GM21528 (cell line): Measurements from ENCODE around the gene PRAMEF1.
"Not testable (repeated sequence)": the region's sequence is repeated elsewhere in the genome, so short reads cannot be mapped to it uniquely, and the experiment has no call there.

Experiments used
- ATAC-seq: cut with Tn5 transposase; IDR thresholded peaks from one replicate; pipeline ENCODE4 v1.9.1; 2021; ENCODE audit warnings: mild to moderate bottlenecking, moderate library complexity; ENCODE audit not compliant: unreplicated experiment, low FRiP score

PRAMEF1 gene

DNA sequence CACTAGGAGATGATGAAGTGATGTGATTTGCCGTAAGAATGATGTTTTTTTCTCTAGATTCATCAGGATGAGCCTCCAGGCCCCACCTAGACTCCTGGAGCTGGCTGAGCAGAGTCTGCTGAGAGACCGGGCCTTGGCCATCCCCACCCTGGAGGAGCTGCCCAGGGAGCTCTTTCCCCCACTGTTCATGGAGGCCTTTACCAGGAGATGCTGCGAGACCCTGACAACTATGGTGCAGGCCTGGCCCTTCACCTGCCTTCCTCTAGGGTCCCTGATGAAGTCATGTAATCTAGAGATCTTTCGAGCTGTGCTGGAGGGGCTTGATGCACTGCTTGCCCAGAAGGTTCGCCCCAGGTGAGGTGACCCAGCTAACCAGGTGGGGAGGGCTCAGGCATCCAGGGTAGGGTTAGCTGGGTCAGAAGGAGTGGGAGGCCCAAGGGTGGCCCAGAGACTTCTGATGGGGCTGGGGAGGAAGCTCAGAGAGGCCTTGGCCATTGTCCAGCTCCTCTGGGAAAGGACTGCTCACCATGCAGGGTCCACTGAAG, 16.3 kb upstream of the PRAMEF1 start:
- ATAC-seq, result no peak

DNA sequence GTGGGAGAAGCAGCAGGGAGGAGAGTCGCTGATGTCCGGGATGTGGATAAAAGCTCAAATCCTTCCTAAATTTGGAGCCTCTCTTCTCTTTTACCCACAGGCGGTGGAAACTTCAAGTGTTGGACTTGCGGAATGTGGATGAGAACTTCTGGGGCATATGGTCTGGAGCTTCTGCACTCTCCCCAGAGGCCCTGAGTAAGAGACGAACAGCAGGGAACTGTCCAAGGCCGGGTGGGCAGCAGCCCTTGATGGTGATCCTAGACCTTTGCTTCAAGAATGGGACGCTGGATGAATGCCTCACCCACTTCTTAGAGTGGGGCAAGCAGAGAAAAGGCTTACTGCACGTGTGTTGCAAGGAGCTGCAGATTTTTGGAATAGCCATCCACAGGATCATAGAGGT, 15.8 kb upstream of the PRAMEF1 start:
- ATAC-seq, result no peak

DNA sequence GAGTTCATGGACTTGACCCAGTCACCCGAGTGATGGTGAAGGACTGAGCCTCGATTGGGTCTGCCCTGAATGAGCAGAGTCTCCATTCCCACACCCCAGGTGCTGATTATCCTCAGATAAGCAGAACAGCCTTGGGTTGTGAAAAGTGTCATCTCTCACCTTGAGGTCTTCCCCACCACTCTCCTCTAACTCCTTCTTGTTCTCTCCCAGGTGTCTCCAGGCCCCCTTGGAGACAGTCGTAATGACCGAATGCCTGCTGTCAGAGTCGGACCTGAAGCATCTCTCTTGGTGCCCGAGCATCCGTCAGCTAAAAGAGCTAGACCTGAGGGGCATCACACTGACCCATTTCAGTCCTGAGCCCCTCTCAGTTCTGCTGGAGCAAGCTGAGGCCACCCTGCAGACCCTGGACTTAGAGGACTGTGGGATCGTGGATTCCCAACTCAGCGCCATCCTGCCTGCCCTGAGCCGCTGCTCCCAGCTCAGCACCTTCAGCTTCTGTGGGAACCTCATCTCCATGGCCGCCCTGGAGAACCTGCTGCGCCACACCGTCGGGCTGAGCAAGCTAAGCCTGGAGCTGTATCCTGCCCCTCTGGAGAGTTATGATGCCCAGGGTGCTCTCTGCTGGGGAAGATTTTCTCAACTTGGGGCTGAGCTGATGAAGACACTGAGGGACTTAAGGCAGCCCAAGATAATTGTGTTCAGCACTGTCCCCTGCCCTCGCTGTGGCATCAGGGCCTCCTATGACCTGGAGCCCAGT, 14.2 kb upstream of the PRAMEF1 start:
- no peak for ATAC-seq

DNA sequence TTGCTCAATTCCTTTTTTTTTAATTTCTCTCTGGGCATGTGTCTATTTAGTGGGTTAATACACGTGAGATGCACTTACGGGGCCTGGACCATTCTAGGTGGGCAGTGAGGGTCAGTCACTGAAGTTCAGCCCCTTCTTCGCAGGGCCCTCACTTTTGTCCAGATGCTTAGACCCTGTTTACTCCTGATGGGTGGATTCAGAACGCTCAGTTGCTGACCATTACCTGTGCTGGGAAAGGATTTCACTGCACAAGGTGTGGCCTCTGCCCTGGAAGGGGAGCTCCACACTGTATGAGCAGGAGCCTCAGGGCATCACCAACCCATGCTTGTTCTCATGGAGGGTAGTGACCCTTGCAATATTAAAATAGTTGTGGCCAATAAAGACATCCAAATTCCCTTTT, 13.1 kb upstream of the PRAMEF1 start:
- ATAC-seq, result no peak

DNA sequence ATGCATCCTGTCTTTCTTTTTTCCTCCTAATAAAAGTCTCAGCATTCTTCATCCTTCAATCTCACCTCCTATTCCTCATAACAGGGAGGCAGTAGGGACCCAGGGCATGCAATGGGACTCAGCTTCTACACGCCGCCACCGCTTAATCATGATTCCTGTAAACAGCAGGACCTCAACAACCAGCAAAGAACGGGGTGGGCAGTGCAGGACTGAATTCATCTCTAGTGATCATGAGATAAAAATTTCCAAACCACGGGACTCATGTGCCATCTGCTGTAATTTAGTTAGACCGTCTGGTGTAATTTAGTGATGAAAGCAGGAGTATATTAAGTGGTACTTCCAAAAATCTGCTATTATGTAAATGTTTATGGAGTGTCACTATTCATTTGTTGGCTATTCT, 12.3 kb upstream of the PRAMEF1 start:
- ATAC-seq, result no peak

DNA sequence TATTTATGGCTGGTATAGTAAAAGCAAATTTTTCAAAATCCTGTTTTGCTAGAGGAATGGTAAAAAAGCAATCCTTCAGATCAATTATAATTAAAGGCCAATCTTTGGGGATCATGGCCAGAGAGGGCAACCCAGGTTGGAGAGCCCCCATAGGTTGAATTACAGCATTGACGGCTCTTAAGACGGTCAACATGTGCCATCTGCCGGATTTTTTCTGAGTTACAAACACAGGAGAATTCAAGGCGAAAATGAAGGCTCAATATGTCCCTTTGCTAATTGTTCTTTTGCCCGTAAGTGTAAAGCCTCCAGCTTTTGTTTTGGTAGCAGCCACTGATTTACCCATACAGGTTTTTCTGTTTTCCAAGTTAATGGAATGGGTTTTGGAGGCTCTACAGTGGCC, 9.7 kb upstream of the PRAMEF1 start:
- not testable (repeated sequence) for ATAC-seq

DNA sequence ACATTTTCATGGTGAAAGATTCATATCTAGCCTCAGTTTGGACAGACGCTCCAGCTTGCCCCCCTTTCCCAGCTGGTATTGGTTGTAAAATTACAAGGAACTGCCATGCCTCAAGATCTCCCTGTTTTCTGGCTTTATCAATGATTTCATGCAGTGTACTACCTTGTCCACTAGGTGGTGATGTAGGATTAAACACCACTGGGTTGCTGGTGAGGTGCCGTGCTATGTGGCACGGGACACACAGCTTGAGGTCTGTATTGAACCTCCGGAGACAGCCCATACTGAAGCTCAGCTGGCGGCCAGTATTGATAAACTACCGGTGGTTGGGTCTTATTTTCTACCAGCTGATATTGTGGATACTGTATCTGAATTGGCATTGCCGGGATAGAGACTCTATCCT, 7.4 kb upstream of the PRAMEF1 start:
- not testable (repeated sequence) for ATAC-seq

DNA sequence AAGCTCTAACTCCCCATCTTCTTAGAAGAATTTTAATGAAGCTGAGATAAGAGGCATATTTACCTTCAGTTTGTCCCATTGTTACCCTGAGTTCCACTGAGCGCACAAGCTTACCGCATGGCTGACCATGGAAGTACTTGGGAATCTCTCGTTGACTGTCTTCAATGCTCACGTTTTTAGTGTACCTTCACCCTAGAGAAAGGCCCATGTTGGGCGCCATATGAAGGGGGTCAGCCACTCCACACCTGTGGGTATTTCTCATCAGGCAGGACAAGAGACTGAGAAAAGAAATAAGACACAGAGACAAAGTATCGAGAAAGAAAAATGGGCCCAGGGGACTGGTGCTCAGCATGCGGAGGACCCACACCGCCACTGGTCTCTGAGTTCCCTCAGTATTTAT, 6.5 kb upstream of the PRAMEF1 start:
- ATAC-seq, result not testable (repeated sequence)

DNA sequence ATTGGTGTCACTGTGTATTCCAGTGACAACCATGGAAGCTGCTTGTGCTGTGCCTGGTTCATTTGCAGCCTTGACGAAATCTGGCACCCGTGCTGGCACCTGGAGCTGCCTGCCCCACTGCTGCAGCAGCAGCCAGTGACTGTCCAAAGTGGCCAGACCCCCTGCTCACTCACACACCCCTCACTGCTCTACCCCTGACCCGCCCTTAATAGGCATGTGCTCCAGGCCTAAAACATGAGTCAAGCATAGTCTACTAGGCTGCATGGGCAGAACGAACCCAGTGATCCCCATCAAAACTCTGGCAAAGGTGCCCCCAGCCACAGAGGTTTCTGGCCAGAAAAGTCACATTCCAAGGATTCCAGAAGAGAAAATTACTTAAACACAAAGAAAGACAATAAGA, 7.7 kb downstream of the PRAMEF1 start:
- no peak for ATAC-seq

DNA sequence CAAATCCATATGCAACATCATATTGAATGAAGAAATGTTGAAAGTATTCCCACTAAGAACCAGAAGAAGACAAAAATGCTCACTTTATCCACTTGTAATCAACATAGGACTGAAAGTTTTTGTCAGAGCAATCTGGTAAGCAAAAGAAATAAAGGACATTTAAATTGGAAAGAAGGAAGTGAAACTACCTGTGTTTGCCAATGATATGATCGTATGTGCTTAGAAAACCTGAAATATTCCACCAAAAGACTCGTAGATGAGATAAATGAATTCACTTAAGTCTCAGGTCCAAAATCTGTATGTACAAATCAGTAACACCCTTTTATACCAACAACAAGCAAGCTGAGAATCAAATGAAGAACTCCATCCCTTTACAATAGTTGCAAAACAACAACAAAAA, 8.5 kb downstream of the PRAMEF1 start:
- ATAC-seq, result no peak

DNA sequence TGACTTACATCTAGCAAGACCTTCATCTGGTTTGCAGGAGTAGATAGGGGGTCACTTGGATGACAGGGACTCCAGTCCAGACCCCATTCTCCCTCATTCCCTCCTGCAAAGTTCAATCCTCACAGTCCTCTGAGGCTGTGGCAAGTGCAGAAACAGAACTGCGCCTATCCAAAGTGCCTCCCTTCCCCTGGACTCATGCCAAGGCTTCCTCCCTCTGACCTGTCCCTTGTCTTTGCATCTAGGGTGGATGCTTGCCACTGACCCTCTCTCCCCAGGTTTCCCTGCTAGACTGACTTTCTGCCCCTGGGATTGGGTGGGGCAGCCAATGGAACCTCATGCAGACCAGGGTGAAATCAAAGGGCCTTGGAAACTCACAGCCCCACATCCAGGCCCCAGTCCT, 18.7 kb downstream of the PRAMEF1 start:
- ATAC-seq, result no peak

DNA sequence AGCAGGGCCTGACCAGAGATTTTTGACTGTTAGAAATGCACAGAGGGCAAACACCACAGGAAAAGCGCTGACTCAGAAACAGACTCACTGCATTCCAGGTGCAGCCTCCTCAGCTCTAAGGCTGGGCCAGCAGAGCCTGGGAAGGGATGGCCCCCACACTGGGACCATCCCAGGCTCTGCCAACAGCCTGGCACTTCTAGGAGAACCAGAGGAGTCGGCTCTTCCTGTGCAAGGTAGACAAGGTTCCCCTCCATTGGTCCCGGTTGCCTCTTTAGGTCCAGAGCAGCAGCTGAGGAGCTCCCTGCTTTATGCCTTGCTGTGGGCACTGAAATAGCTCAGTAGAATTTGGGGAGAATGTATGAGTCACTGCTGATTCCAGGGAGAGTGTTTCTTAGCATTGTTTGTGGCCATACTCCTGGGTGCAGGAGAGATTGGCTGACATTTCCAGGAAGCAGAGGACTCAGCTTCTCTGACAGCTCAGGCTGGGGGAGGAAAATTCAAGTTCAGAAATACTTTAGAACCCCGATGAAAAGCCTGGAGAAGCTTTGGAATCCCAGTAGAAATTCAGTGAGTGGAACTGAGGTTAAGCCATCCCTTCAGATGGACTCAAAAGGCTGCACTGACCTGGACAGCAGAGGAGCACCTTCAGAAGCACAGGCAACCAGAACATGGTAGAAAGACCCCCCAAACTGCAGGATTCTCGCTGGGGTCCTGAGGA, 19.7 kb downstream of the PRAMEF1 start:
- no peak for ATAC-seq

DNA sequence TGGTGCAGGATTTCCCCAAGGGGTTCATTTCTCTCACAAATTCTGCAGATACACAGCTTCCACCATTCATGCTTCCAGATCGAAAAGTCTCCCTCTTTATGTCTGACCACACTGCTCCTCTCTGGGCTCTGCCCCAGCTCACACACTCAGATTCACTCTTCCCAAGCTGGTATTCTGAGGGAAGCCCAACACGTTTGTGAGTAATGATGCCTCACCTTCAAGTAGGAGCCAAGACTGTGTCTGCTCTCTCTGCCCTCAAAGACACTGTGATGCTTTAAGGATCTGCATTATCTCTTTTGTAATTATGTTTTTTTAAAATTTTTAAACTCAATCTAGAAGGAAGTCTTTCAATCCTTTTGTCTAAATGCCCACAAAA, 20.2 kb downstream of the PRAMEF1 start:
- no peak for ATAC-seq

DNA sequence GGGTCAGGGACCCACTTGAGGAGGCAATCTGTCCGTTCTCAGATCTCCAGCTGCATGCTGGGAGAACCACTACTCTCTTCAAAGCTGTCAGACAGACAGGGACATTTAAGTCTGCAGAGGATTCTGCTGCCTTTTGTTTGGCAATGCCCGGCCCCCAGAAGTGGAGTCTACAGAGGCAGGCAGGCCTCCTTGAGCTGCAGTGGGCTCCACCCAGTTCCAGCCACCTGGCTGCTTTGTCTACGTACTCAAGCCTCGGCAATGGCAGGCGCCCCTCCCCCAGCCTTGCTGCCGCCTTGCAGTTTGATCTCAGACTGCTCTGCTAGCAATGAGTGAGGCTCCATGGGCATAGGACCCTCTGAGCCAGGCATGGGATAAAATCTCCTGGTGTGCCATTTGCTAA, 27.9 kb downstream of the PRAMEF1 start:
- ATAC-seq, result not testable (repeated sequence)

DNA sequence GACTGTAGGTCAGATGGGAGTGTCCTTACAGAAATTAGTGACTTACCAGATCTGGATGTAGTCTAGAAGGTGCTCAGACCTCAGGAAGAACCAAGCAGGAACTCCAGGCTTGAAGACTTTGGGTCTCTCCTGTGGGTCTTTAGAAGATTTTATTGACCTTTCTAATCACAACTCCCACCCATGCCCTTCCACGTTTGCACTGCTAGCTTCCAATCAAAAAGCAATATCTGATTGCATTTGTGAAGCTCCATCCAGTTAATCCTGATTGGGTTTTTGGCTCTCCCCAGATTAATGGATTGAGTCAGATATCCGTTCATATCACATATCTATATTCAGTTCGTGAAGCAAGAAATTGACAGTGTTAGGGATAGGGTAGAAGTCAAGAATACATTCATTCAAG, 40.1 kb downstream of the PRAMEF1 start, which contains the start of gene PRAMEF11:
TSS of gene PRAMEF11 (minus strand) at position 101 of the 400 bp plus-strand sequence. CDS start 2,621 bp downstream, outside the sequence.
- ATAC-seq, result not testable (repeated sequence)

DNA sequence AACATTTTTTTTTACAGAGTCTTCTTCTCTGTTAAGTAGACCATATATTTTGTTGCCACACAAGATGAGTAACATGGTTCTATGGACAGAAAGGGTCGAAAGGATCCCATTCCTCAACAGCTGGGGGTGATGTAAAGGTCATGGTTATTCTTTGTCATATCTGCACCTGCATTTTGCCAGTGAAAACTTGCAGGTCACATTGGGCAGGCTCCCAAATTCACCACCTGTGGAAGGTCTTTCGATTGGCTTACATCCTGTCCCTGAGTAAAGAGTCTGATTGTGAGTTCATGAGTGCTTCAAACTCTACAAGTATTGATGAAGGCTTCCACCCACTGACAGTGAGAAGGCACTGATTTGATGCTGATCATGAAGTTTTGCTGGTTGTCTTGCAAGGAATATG, 42.1 kb downstream of the PRAMEF1 start:
- ATAC-seq, result not testable (repeated sequence)
